K562 (cell line): Measurements from ENCODE around the gene CACNB1. TPM values are rescaled to one million over a fixed set of nuclear protein-coding genes. Genes with fewer than 3 reads are reported as not detected.

ENCODE experiments used
- ATAC-seq: fragments of 200-7000 bp; cut with Tn5 transposase; 3 replicates; pipeline ENCODE4 v1.9.1; 2020; ENCODE audit warnings: moderate library complexity
- BruUV-seq: library from RNA; stranded (reverse); fragments of 400-500 nt; replicated peaks from 2 replicates; lab custom pipeline; 2021; lab: Mats Ljungman, UMichigan
- CTCF ChIA-PET: fragments of 300-600 bp; formaldehyde crosslinking; extraction: SDS; loops from one replicate; lab custom pipeline; 2021; ENCODE audit warnings: low intra/inter-chr PET ratio; lab: Yijun Ruan, JAX
- POLR2A ChIA-PET: fragments of 300-600, 350-650 bp; sonication (Branson Sonifier 250); formaldehyde crosslinking; extraction: SDS; loops from one replicate; lab custom pipeline; 2021; ENCODE audit warnings: antibody characterized with exemption, inconsistent platforms; lab: Yijun Ruan, JAX
- DNase-seq, 4 experiments: peaks; one replicate each; pipeline versions ENCODE4 v3.0.0 to v3.0.0-alpha.2; 2011 to 2018; ENCODE audit warnings: low spot score in 3 of 4, mixed read lengths in 3 of 4; ENCODE audit errors: extremely low read depth in 1 of 4
- FAIRE-seq: peaks from 2 replicates; lab custom pipeline; 2011; peaks lifted over from hg19 to GRCh38; lab: Jason Lieb, UNC
- H2AFZ ChIP-seq: 2 replicates; pipeline ENCODE4 v1.6.0; 2011; ENCODE audit warnings: low read depth, low read length, control low read depth, inconsistent platforms
- H3K27ac ChIP-seq: fragments of 200-600 bp; 3 replicates; pipeline ENCODE4 v1.8.0; 2011; ENCODE audit warnings: low read depth, mild to moderate bottlenecking, control low read depth, inconsistent platforms, low read length, moderate library complexity, mixed read lengths; ENCODE audit errors: extremely low read depth
- H3K27me3 ChIP-seq, 2 experiments: fragments of 300-600 bp in 1 of 2; 2 replicates in 1 of 2; 3 replicates in 1 of 2; pipeline versions ENCODE4 v1.6.0 to v1.8.0; 2011; ENCODE audit warnings: inconsistent platforms in 2 of 2, low read length in 2 of 2, mild to moderate bottlenecking in 1 of 2, mixed read lengths in 1 of 2, moderate library complexity in 1 of 2; ENCODE audit not compliant: control insufficient read depth in 2 of 2, insufficient read depth in 2 of 2
- H3K36me3 ChIP-seq: fragments of 300-600 bp; 3 replicates; pipeline ENCODE4 v1.8.0; 2011; ENCODE audit warnings: mild to moderate bottlenecking, low read length, inconsistent platforms; ENCODE audit not compliant: control insufficient read depth, insufficient read depth
- H3K4me1 ChIP-seq, 2 experiments: fragments of 200-600 bp in 1 of 2; replicated peaks in 1 of 2; 2 replicates in 1 of 2; 3 replicates in 1 of 2; pipeline versions ENCODE4 v1.5.1 to v1.8.0; 2011; ENCODE audit warnings: inconsistent platforms in 2 of 2, low read length in 2 of 2, mild to moderate bottlenecking in 1 of 2, mixed read lengths in 1 of 2, moderate library complexity in 1 of 2; ENCODE audit not compliant: control insufficient read depth in 2 of 2, insufficient read depth in 2 of 2
- H3K4me2 ChIP-seq: 2 replicates; pipeline ENCODE4 v1.6.1; 2011; ENCODE audit warnings: low read length, control low read depth, inconsistent platforms, mixed read lengths; ENCODE audit not compliant: insufficient read depth
- H3K4me3 ChIP-seq: fragments of 200-600 bp; sonication (generic), shearing (Covaris generic); 2 replicates; pipeline ENCODE4 v1.5.1; 2016; ENCODE audit warnings: control low read depth, inconsistent platforms
- H3K79me2 ChIP-seq: fragments of 200-600 bp; 3 replicates; pipeline ENCODE4 v1.8.0; 2011; ENCODE audit warnings: low read length, inconsistent platforms; ENCODE audit not compliant: control insufficient read depth, insufficient read depth
- H3K9ac ChIP-seq, 2 experiments: 2 replicates each; pipeline versions ENCODE4 v1.6.0 to v1.6.1; 2011; ENCODE audit warnings: low read depth in 2 of 2, low read length in 2 of 2, control low read depth in 1 of 2, inconsistent platforms in 1 of 2, mild to moderate bottlenecking in 1 of 2, mixed read lengths in 1 of 2; ENCODE audit not compliant: insufficient read depth in 1 of 2
- H3K9me1 ChIP-seq: one replicate; pipeline ENCODE4 v1.6.0; 2011; ENCODE audit warnings: inconsistent platforms, mild to moderate bottlenecking, low read length, moderate library complexity; ENCODE audit not compliant: control insufficient read depth, insufficient read depth
- H3K9me3 ChIP-seq: replicated peaks from 2 replicates; pipeline ENCODE4 v1.5.1; 2011; ENCODE audit warnings: low read depth, low read length, inconsistent platforms; ENCODE audit not compliant: control insufficient read depth, insufficient read depth
- H4K20me1 ChIP-seq: replicated peaks from 2 replicates; pipeline ENCODE4 v1.6.1; 2011; ENCODE audit warnings: low read length, inconsistent platforms, mixed read lengths; ENCODE audit not compliant: control insufficient read depth, insufficient read depth
- GABPB2 ChIP-seq: fragments of 250-450 bp; sonication (Bioruptor Pico); conservative IDR thresholded peaks from 2 replicates; pipeline ENCODE4 v1.5.1; 2021; ENCODE audit warnings: mild to moderate bottlenecking
- HCFC1 ChIP-seq: IDR thresholded peaks from 2 replicates; pipeline ENCODE4 v1.6.1; 2012; ENCODE audit warnings: low read depth, low read length, improper control_type of control experiment
- HNRNPL ChIP-seq: fragments of 200-400 bp; formaldehyde crosslinking; IDR thresholded peaks from 2 replicates; pipeline ENCODE4 v1.6.1; 2017; ENCODE audit warnings: low read depth, mild to moderate bottlenecking, low read length
- MAFK ChIP-seq: IDR thresholded peaks from 2 replicates; pipeline ENCODE4 v1.6.1; 2011; ENCODE audit warnings: low read length, improper control_type of control experiment
- NCOR1 ChIP-seq: fragments of 450-650 bp; IDR thresholded peaks from 2 replicates; pipeline ENCODE4 v1.6.1; 2016; ENCODE audit warnings: mild to moderate bottlenecking, moderate library complexity
- NONO ChIP-seq, 2 experiments: fragments of 200-400 bp in 1 of 2; fragments of 450-650 bp in 1 of 2; formaldehyde crosslinking in 1 of 2; IDR thresholded peaks; 2 replicates each; pipeline ENCODE4 v1.6.1; 2017; ENCODE audit warnings: low read depth in 2 of 2, mild to moderate bottlenecking in 2 of 2, moderate library complexity in 2 of 2, low read length in 1 of 2
- PTBP1 ChIP-seq: fragments of 200-400 bp; formaldehyde crosslinking; IDR thresholded peaks from 2 replicates; pipeline ENCODE4 v1.6.1; 2017; ENCODE audit warnings: low read depth, low read length
- RBBP5 ChIP-seq: fragments of 200-600 bp; sonication (generic); IDR thresholded peaks from 2 replicates; pipeline ENCODE4 v1.6.1; 2012; ENCODE audit warnings: borderline replicate concordance, mild to moderate bottlenecking, low read length, control low read depth, inconsistent platforms; ENCODE audit not compliant: insufficient read depth, poor library complexity, severe bottlenecking
- SIX5 ChIP-seq, 2 experiments: IDR thresholded peaks; 2 replicates each; pipeline ENCODE4 v1.6.1; 2011; ENCODE audit warnings: low read length in 2 of 2, borderline replicate concordance in 1 of 2, low read depth in 1 of 2, mild to moderate bottlenecking in 1 of 2, moderate library complexity in 1 of 2; ENCODE audit not compliant: insufficient read depth in 1 of 2
- U2AF1 ChIP-seq: fragments of 200-400 bp; formaldehyde crosslinking; optimal IDR thresholded peaks from 2 replicates; pipeline ENCODE3; 2017; ENCODE audit warnings: mild to moderate bottlenecking, low read depth, low read length, moderate library complexity
- ZBED1 ChIP-seq: IDR thresholded peaks from 2 replicates; pipeline ENCODE4 v1.6.1; 2014
- ZNF143 ChIP-seq: sonication (generic); formaldehyde crosslinking; IDR thresholded peaks from 2 replicates; pipeline ENCODE4 v1.9.0; 2022; ENCODE audit warnings: mild to moderate bottlenecking, missing genetic modification reagents
- ZNF239 ChIP-seq: fragments of 250-450 bp; sonication (Bioruptor Pico); IDR thresholded peaks from 2 replicates; pipeline ENCODE4 v1.4.0; 2020; ENCODE audit warnings: mild to moderate bottlenecking
- WGBS: fragments of 100-300 bp; shearing (Covaris generic); methylation state at CpG from one replicate; pipeline ENCODE4 v1.1.6; 2016; ENCODE audit warnings: low coverage, mixed read lengths; ENCODE audit not compliant: insufficient coverage; ENCODE audit errors: missing lambda C conversion rate; 5-methylcytosine and 5-hydroxymethylcytosine counted together
- in situ Hi-C: fragments of 300-500 bp; cut with MboI; formaldehyde crosslinking; loops from 4 replicates; pipeline ENCODE4 v1.15.0; 2018; ENCODE audit warnings: inconsistent platforms, mixed read lengths
- intact Hi-C: fragments of 100-400 bp; cut with micrococcal nuclease; formaldehyde crosslinking; loops from 2 replicates; pipeline ENCODE4 v1.14.2; 2022
- polyA plus RNA-seq, 8 experiments: library from polyadenylated mRNA; depleted of rRNA in 4 of 8; stranded (reverse) in 5 of 8; unstranded in 3 of 8; fragments of >200 nt; fragmentation: Nextera tagmentation in 2 of 8; fragmentation: Illumina TruSeq in 1 of 8; extraction: Ambion mirVana in 2 of 8; extraction: Trizol in 1 of 8; gene quantifications; 2 replicates each; pipeline versions ENCODE4 v1.2.1 to v1.2.3, GENCODE V29; 2011 to 2014; ENCODE audit warnings: inconsistent platforms in 1 of 8, missing spikeins in 1 of 8
- total RNA-seq, 7 experiments: library from RNA; depleted of rRNA in 6 of 7; stranded (reverse); fragments of >200 nt in 6 of 7; fragmentation: Illumina TruSeq in 2 of 7; extraction: Trizol in 2 of 7; gene quantifications; 2 replicates each; pipeline versions ENCODE4 v1.2.1 to v1.2.3, GENCODE V29; 2011 to 2021; ENCODE audit warnings: low replicate concordance in 1 of 7
- TF ChIP-seq, protein P1 (sequence below): fragments of 250-450 bp; sonication (Bioruptor Pico); IDR thresholded peaks from 2 replicates; pipeline ENCODE4 v1.5.0; 2021; ENCODE audit warnings: mild to moderate bottlenecking, borderline replicate concordance
- TF ChIP-seq, protein P2 (sequence below): sonication (generic); formaldehyde crosslinking; IDR thresholded peaks from 2 replicates; pipeline ENCODE4 v1.8.0; 2022; ENCODE audit warnings: mild to moderate bottlenecking, missing genetic modification reagents
- TF ChIP-seq, protein P3 (sequence below): fragments of 450-650 bp; IDR thresholded peaks from 2 replicates; pipeline ENCODE4 v1.6.1; 2016; ENCODE audit warnings: low read depth, mild to moderate bottlenecking, moderate library complexity

CACNB1 gene
- total and polyA plus RNA-seq, 9 of the 15 experiments (the other 6 are each of a cell fraction or from before 2014, with no cell fraction given): 0.08 to 7.4 (median 3.0) TPM

DNA sequence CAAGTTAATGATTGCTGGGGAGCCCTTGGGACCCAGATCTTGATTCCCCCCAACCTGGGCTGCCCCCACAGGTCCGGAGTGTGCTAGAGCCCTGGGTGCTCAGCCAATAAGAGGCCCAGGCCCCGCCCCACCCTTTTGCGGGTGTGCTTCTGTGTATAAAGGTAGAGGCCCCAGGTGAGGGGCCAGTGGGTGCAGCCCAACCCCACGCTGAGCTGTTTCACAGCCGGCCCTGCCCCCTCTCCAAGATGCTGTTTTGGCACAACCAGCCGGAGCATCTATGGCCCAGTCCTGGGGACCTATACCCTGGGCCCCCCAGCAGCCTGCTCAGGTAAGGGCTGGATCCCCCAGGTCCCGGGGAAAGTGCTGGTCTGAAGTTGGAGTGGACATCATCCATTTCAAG lies 40.1 kb upstream of the CACNB1 start:
- H2AFZ ChIP-seq: no peak overlapping the region
- FAIRE-seq (no peak), ATAC-seq (no peak), DNase-seq (no peak)
- no peaks in the 10 kb centered on the region for H3K36me3 ChIP-seq
- peaks cover 0 to 11% of the 10 kb centered on the region in 2 experiments; a peak in 3 of 5 replicates for H3K4me1 ChIP-seq
- no TSS peak for BruUV-seq
- no peaks in the 10 kb centered on the region for H3K9me1 ChIP-seq
- no peaks in the 10 kb centered on the region for H3K79me2 ChIP-seq
- H3K4me3 ChIP-seq: no peak overlapping the region
- peaks cover 0 to 6% of the 10 kb centered on the region in 2 experiments; a peak in 2 of 5 replicates for H3K27me3 ChIP-seq
- no peaks in the 10 kb centered on the region for H3K9me3 ChIP-seq
- in situ Hi-C loops: no loop called here
- 7% methylated on average over 7 of the region's 7 CpGs for WGBS
- intact Hi-C loops: no loop called here
- TF ChIP-seq ZNF143: no peak
- TF ChIP-seq, protein P1, sequence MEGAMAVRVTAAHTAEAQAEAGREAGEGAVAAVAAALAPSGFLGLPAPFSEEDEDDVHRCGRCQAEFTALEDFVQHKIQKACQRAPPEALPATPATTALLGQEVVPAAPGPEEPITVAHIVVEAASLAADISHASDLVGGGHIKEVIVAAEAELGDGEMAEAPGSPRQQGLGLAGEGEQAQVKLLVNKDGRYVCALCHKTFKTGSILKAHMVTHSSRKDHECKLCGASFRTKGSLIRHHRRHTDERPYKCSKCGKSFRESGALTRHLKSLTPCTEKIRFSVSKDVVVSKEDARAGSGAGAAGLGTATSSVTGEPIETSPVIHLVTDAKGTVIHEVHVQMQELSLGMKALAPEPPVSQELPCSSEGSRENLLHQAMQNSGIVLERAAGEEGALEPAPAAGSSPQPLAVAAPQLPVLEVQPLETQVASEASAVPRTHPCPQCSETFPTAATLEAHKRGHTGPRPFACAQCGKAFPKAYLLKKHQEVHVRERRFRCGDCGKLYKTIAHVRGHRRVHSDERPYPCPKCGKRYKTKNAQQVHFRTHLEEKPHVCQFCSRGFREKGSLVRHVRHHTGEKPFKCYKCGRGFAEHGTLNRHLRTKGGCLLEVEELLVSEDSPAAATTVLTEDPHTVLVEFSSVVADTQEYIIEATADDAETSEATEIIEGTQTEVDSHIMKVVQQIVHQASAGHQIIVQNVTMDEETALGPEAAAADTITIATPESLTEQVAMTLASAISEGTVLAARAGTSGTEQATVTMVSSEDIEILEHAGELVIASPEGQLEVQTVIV (CRISPR knock-in tag): no peak
- TF ChIP-seq, protein P2, sequence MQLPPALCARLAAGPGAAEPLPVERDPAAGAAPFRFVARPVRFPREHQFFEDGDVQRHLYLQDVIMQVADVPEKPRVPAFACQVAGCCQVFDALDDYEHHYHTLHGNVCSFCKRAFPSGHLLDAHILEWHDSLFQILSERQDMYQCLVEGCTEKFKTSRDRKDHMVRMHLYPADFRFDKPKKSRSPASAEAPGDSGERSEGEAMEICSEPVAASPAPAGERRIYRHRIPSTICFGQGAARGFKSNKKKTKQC (CRISPR knock-in tag): no peak
- no peak for TF ChIP-seq ZBED1
- no peak for TF ChIP-seq SIX5 (IDR thresholded peaks at IDR 0.05; ENCODE audit: borderline replicate concordance in 1 of 2, insufficient read depth in 1 of 2, low read depth in 1 of 2, low read length in 2 of 2)
- TF ChIP-seq HNRNPL: no peak
- no peak for TF ChIP-seq MAFK
- TF ChIP-seq, protein P3, sequence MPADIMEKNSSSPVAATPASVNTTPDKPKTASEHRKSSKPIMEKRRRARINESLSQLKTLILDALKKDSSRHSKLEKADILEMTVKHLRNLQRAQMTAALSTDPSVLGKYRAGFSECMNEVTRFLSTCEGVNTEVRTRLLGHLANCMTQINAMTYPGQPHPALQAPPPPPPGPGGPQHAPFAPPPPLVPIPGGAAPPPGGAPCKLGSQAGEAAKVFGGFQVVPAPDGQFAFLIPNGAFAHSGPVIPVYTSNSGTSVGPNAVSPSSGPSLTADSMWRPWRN: no peak
- no peak for TF ChIP-seq PTBP1
- TF ChIP-seq NONO (IDR thresholded peaks at IDR 0.05; ENCODE audit: low read depth in 2 of 2, low read length in 1 of 2): no peak
- no peak for TF ChIP-seq ZNF239 (CRISPR knock-in tag)
- no peak for TF ChIP-seq GABPB2 (CRISPR knock-in tag)
- no peak for TF ChIP-seq U2AF1
- TF ChIP-seq NCOR1: no peak
- no peak for TF ChIP-seq RBBP5
- no peak for TF ChIP-seq HCFC1
- no peak overlapping the region for H3K4me2 ChIP-seq
- ChIA-PET POLR2A (interaction anchor here (0.7 to 1.4 kb wide), 5 partner anchors 9 to 71 kb away, joined by 3 to 6 read pairs (median 4); partner anchors contain the start of gene RPL19), CTCF (interaction anchor here (0.7 to 4.7 kb wide), 2 partner anchors 30 to 255 kb away, joined by 3 to 23 read pairs; no protein-coding TSS in a partner anchor)
- no peak overlapping the region for H3K27ac ChIP-seq
- H4K20me1 ChIP-seq: peaks cover 4% of the 10 kb centered on the region; the same call in 1 of the 2 replicates
- H3K9ac ChIP-seq: 0 out of 4 replicates have a peak overlapping the region, but pooled peaks of 1 of the 2 experiments have one; percentile 50
